ENCODE results near the gene KIAA0232. TPM values are rescaled to one million over a fixed set of nuclear protein-coding genes. Genes with fewer than 3 reads are reported as not detected.

KIAA0232 gene
- total and polyA plus RNA-seq, 2 of the 8 experiments (the other 6 are each of a cell fraction or from before 2014, with no cell fraction given): 5.6 to 23.3 TPM

DNA sequence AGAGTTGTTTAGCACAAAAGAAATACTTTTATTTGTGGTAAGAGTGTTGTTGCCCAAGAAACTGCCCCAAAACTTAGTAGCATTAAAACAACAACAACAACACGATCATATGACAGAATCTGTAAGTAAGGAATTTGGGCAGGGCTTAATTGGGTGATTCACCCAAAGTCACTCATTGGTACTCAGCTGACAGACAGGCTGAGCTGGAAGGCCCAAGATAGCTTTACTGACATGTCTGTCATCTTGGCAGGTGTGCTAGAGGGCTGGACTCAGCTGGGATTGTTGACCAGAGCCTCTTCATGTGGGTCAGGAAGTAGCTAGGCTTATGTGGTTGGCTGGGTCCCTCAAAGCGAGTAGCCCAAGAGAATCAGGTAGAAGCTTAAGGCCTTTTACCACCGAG is 52.3 kb downstream of the KIAA0232 start:
- H3K27me3 ChIP-seq (replicated peaks in 1 of 4; ENCODE audit: control insufficient read depth in 3 of 4, extremely low read depth in 1 of 4, insufficient read depth in 3 of 4, low read length in 3 of 4): peaks cover 0 to under 1% (median 0%) of the 10 kb centered on the region in 4 experiments; a peak in 1 of 7 replicates
- POLR2A ChIA-PET (ENCODE audit: partially characterized antibody): interaction anchor here (0.8 kb wide), 1 partner anchor 30 kb away, joined by 3 read pairs; no protein-coding TSS in a partner anchor
- CTCF ChIA-PET (ENCODE audit: partially characterized antibody): no interaction called here
- TF ChIP-seq TBP (IDR thresholded peaks at IDR 0.05; ENCODE audit: low read depth, low read length) (no peak), SIRT6 (IDR thresholded peaks at IDR 0.05; ENCODE audit: low read length) (no peak), SP1 (IDR thresholded peaks at IDR 0.05; ENCODE audit: low read depth, low read length) (no peak), CTBP2 (IDR thresholded peaks at IDR 0.05; ENCODE audit: borderline replicate concordance, insufficient read depth, insufficient read length, low read length) (no peak), RAD21 (IDR thresholded peaks at IDR 0.05 in 1 of 2, conservative IDR thresholded peaks at IDR 0.05 in 1 of 2; ENCODE audit: low read depth in 2 of 2, low read length in 2 of 2) (no peak), CHD2 (IDR thresholded peaks at IDR 0.05; ENCODE audit: low read length) (no peak), SIX5 (IDR thresholded peaks at IDR 0.05; ENCODE audit: low read depth, low read length) (no peak), NANOG (IDR thresholded peaks at IDR 0.05; ENCODE audit: insufficient read depth, low read depth, low read length, poor library complexity, severe bottlenecking) (no peak), KDM4A (IDR thresholded peaks at IDR 0.05; ENCODE audit: low read depth, low read length, severe bottlenecking) (no peak), NRF1 (IDR thresholded peaks at IDR 0.05; ENCODE audit: low read depth, low read length) (no peak), SAP30 (IDR thresholded peaks at IDR 0.05; ENCODE audit: insufficient read depth, insufficient replicate concordance, low read length) (no peak), PHF8 (conservative IDR thresholded peaks at IDR 0.05; ENCODE audit: low read depth, low read length) (no peak)
- TF ChIP-seq, protein P1, sequence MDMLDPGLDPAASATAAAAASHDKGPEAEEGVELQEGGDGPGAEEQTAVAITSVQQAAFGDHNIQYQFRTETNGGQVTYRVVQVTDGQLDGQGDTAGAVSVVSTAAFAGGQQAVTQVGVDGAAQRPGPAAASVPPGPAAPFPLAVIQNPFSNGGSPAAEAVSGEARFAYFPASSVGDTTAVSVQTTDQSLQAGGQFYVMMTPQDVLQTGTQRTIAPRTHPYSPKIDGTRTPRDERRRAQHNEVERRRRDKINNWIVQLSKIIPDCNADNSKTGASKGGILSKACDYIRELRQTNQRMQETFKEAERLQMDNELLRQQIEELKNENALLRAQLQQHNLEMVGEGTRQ (IDR thresholded peaks at IDR 0.05; ENCODE audit: low read length): no peak

More for the DNA sequence above, 52.3 kb downstream of the KIAA0232 start:
- H3K23me2 ChIP-seq (ENCODE audit: low read depth, low read length): no peaks in the 10 kb centered on the region
- H3K4me2 ChIP-seq (ENCODE audit: insufficient read depth in 1 of 2, low read depth in 2 of 2, low read length in 2 of 2): no peak overlapping the region
- H3K9ac ChIP-seq (replicated peaks in 1 of 4; ENCODE audit: extremely low read depth in 1 of 4, low read depth in 3 of 4, low read length in 3 of 4): no peak overlapping the region
- no peak overlapping the region for H2BK5ac ChIP-seq (ENCODE audit: low read depth, low read length)
- peaks cover 0 to 13% of the 10 kb centered on the region in 2 experiments; a peak in 2 of 4 replicates for H3K9me3 ChIP-seq (ENCODE audit: insufficient read depth in 2 of 2, low read depth in 1 of 2, low read length in 1 of 2)
- no peak overlapping the region for H3K14ac ChIP-seq (ENCODE audit: insufficient read length)
- no peak overlapping the region for H3K23ac ChIP-seq (ENCODE audit: insufficient read length)
- H3K18ac ChIP-seq (ENCODE audit: extremely low read depth, low read length): no peak overlapping the region
- H2AFZ ChIP-seq (ENCODE audit: low read length): no peak overlapping the region
- H4K91ac ChIP-seq (replicated peaks; ENCODE audit: insufficient read length, low read length): no peak overlapping the region
- H2BK15ac ChIP-seq (ENCODE audit: low read length): no peak overlapping the region
- no peak for DNase-seq (ENCODE audit: low read depth in 1 of 2, low spot score in 2 of 2)
- no peak overlapping the region for H2BK12ac ChIP-seq (ENCODE audit: low read depth, low read length)
- FAIRE-seq: no peak
- H3K56ac ChIP-seq (replicated peaks; ENCODE audit: insufficient read length, low read depth, low read length): no peak overlapping the region
- H3K79me2 ChIP-seq (ENCODE audit: control insufficient read depth in 1 of 2, insufficient read depth in 2 of 2, low read length in 2 of 2): peaks cover 0 to 17% of the 10 kb centered on the region in 2 experiments; a peak in 2 of 4 replicates
- H4K20me1 ChIP-seq (replicated peaks in 1 of 2; ENCODE audit: control insufficient read depth in 1 of 2, insufficient read depth in 2 of 2, low read length in 2 of 2): peaks cover 0 to 2% of the 10 kb centered on the region in 2 experiments
- no peak overlapping the region for H2AK5ac ChIP-seq (ENCODE audit: low read depth, low read length)
- no peaks in the 10 kb centered on the region for H3K79me1 ChIP-seq (ENCODE audit: low read depth, low read length)
- 88% methylated on average over 3 of the region's 3 CpGs; no CpG with 5 or more reads in 1 of the 2 experiments for WGBS, 2 experiments (ENCODE audit: extremely low coverage in 1 of 2, insufficient coverage in 1 of 2, insufficient read length in 1 of 2, insufficient replicate concordance in 2 of 2, low coverage in 1 of 2, low lambda C conversion rate in 2 of 2, missing lambda C conversion rate in 1 of 2)
- H4K8ac ChIP-seq (ENCODE audit: extremely low read depth, insufficient read depth, low read length): no peak overlapping the region
- H2BK120ac ChIP-seq (replicated peaks; ENCODE audit: low read depth, low read length): no peak overlapping the region
- no peak overlapping the region for H3K4me3 ChIP-seq (ENCODE audit: extremely low read depth in 1 of 4, insufficient read depth in 2 of 4, low read depth in 3 of 4, low read length in 4 of 4)
- H3K4ac ChIP-seq (replicated peaks; ENCODE audit: insufficient read length, low read depth, low read length): no peak overlapping the region
- H4K5ac ChIP-seq (ENCODE audit: insufficient read length, low read depth, low read length): no peak overlapping the region
- no peak overlapping the region for H2BK20ac ChIP-seq (ENCODE audit: low read length)
- H3K27ac ChIP-seq (ENCODE audit: low read depth, low read length): no peak overlapping the region
- H3K4me1 ChIP-seq (replicated peaks in 1 of 4; ENCODE audit: control insufficient read depth in 3 of 4, insufficient read depth in 4 of 4, low read length in 3 of 4): peaks cover 0 to 5% (median 2%) of the 10 kb centered on the region in 4 experiments; a peak in 4 of 7 replicates
- H3K36me3 ChIP-seq (ENCODE audit: control insufficient read depth in 2 of 4, insufficient read depth in 4 of 4, low read length in 3 of 4): peaks cover 2 to 28% (median 9%) of the 10 kb centered on the region in 4 experiments; a peak in 5 of 8 replicates

All from H1 (cell line).